SU-DHL-6 (cell line): ENCODE measurements around the gene EIF3I.

Source experiments
- H2AFZ ChIP-seq: fragments of 200-600 bp; sonication (generic); 2 replicates; pipeline ENCODE4 v1.6.1; 2014; ENCODE audit warnings: low read depth, mild to moderate bottlenecking, moderate library complexity, mixed read lengths, antibody characterized with exemption, low read length; ENCODE audit not compliant: severe bottlenecking
- H3F3A ChIP-seq: fragments of 200-600 bp; shearing (Covaris generic); 2 replicates; pipeline ENCODE4 v1.6.0; 2016; ENCODE audit warnings: antibody characterized with exemption, mild to moderate bottlenecking; ENCODE audit not compliant: insufficient read depth
- H3K27ac ChIP-seq: fragments of 200-600 bp; sonication (generic); 2 replicates; pipeline ENCODE4 v1.5.1; 2016; ENCODE audit warnings: low read depth, mild to moderate bottlenecking, low read length, moderate library complexity, mixed read lengths
- H3K27me3 ChIP-seq: fragments of 200-600 bp; sonication (generic), shearing (Covaris generic); 2 replicates; pipeline ENCODE4 v1.6.0; 2014; ENCODE audit warnings: mild to moderate bottlenecking, low read length
- H3K36me3 ChIP-seq: fragments of 200-600 bp; sonication (generic); 2 replicates; pipeline ENCODE4 v1.6.1; 2014; ENCODE audit warnings: mild to moderate bottlenecking, low read length, mixed read lengths
- H3K4me2 ChIP-seq: fragments of 300-600, 200-600 bp; shearing (Covaris generic), sonication (generic); 2 replicates; pipeline ENCODE4 v1.6.0; 2014; ENCODE audit warnings: low read length, low read depth, mild to moderate bottlenecking; ENCODE audit not compliant: poor library complexity, severe bottlenecking
- H3K4me3 ChIP-seq: fragments of 200-600 bp; sonication (generic); 2 replicates; pipeline ENCODE4 v1.5.1; 2014; ENCODE audit warnings: antibody characterized with exemption, low read length, mild to moderate bottlenecking, mixed read lengths; ENCODE audit not compliant: insufficient read depth, poor library complexity, severe bottlenecking
- H3K79me2 ChIP-seq: fragments of 200-600 bp; sonication (generic); 2 replicates; pipeline ENCODE4 v1.6.1; 2014; ENCODE audit warnings: mild to moderate bottlenecking, low read length, moderate library complexity; ENCODE audit not compliant: insufficient read depth
- H3K9ac ChIP-seq: fragments of 200-600 bp; sonication (generic); 2 replicates; pipeline ENCODE4 v1.7.0; 2014; ENCODE audit warnings: mild to moderate bottlenecking, low read length
- H3K9me2 ChIP-seq: fragments of 200-600 bp; sonication (generic); replicated peaks from 2 replicates; pipeline ENCODE4 v1.6.1; 2014; ENCODE audit warnings: low read length; ENCODE audit not compliant: insufficient read depth
- H3K9me3 ChIP-seq: fragments of 200-600 bp; sonication (generic); 2 replicates; pipeline ENCODE4 v1.6.1; 2014; ENCODE audit warnings: low read length, mixed read lengths; ENCODE audit not compliant: insufficient read depth
- H4K20me1 ChIP-seq: fragments of 200-600 bp; sonication (generic); 2 replicates; pipeline ENCODE4 v1.6.1; 2014; ENCODE audit warnings: low read depth, mild to moderate bottlenecking, antibody characterized with exemption, low read length, moderate library complexity, mixed read lengths
- EZH2phosphoT487 ChIP-seq: fragments of 200-600 bp; sonication (generic), shearing (Covaris generic); conservative IDR thresholded peaks from 2 replicates; pipeline ENCODE4 v1.6.1; 2018; ENCODE audit warnings: mild to moderate bottlenecking, antibody characterized with exemption, low read length, moderate library complexity, mixed read lengths
- TF ChIP-seq, protein P1 (sequence below): fragments of 200-600 bp; sonication (generic); IDR thresholded peaks from one replicate; pipeline ENCODE4 v1.5.1; 2017; ENCODE audit warnings: antibody characterized with exemption, mild to moderate bottlenecking, low read length, moderate library complexity; ENCODE audit not compliant: insufficient read depth, poor library complexity, severe bottlenecking

Gene EIF3I

DNA sequence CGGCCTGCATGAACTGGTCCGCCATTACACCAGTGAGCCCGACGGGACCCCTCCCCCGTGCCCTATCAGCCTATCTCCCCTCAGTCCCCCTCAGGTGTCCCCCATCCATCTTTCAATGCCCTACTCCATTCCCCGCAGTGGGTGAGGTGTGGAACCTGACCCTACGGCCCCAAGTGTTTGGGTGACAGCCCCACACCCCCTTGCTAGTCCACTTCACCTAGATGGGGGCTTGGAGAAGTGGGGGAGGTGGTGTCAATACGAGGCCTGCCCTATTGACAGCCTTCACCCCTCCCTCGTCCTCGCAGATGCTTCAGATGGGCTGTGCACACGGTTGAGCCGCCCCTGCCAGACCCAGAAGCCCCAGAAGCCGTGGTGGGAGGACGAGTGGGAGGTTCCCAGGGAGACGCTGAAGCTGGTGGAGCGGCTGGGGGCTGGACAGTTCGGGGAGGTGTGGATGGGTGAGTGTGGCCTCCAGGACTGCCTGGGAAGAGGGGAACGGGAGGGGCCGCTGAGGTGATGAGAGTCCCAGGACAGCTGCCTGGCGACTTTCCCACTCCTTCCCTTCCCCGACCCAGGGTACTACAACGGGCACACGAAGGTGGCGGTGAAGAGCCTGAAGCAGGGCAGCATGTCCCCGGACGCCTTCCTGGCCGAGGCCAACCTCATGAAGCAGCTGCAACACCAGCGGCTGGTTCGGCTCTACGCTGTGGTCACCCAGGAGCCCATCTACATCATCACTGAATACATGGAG, 54.0 kb downstream of the EIF3I start:
- Histone ChIP-seq H2AFZ (no peak overlapping the region), H3K79me2 (peaks cover 4% of the 10 kb centered on the region; the same call in 1 of the 2 replicates), H3K9me3 (no peaks in the 10 kb centered on the region), H3K36me3 (peaks cover 4% of the 10 kb centered on the region; the same call in 1 of the 2 replicates), H3K9me2 (no peaks in the 10 kb centered on the region), H3K27ac (no peak overlapping the region), H3K4me2 (no peak overlapping the region), H3K4me3 (no peak overlapping the region), H3K27me3 (no peaks in the 10 kb centered on the region), H4K20me1 (no peaks in the 10 kb centered on the region), H3F3A (peaks cover 9% of the 10 kb centered on the region), H3K9ac (no peak overlapping the region)
- no peak for TF ChIP-seq EZH2phosphoT487
- TF ChIP-seq, protein P1, sequence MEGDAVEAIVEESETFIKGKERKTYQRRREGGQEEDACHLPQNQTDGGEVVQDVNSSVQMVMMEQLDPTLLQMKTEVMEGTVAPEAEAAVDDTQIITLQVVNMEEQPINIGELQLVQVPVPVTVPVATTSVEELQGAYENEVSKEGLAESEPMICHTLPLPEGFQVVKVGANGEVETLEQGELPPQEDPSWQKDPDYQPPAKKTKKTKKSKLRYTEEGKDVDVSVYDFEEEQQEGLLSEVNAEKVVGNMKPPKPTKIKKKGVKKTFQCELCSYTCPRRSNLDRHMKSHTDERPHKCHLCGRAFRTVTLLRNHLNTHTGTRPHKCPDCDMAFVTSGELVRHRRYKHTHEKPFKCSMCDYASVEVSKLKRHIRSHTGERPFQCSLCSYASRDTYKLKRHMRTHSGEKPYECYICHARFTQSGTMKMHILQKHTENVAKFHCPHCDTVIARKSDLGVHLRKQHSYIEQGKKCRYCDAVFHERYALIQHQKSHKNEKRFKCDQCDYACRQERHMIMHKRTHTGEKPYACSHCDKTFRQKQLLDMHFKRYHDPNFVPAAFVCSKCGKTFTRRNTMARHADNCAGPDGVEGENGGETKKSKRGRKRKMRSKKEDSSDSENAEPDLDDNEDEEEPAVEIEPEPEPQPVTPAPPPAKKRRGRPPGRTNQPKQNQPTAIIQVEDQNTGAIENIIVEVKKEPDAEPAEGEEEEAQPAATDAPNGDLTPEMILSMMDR: no peak
